HL-60 (cell line): ENCODE data around the gene ZNF562.

Experiments
- DNase-seq, 2 experiments: peaks; one replicate each; pipeline ENCODE4 v3.0.0-alpha.2; 2010 to 2020; ENCODE audit warnings: low read depth in 1 of 2, low spot score in 1 of 2
- H3K27ac ChIP-seq: fragments of 250-450 bp; sonication (Bioruptor Pico); replicated peaks from 2 replicates; pipeline ENCODE4 v1.5.1; 2020; ENCODE audit warnings: mild to moderate bottlenecking, moderate library complexity
- H3K27me3 ChIP-seq: fragments of 250-450 bp; sonication (Bioruptor Pico); 2 replicates; pipeline ENCODE4 v1.5.1; 2021; ENCODE audit warnings: mild to moderate bottlenecking, moderate library complexity; ENCODE audit not compliant: insufficient read depth, poor library complexity, severe bottlenecking
- H3K4me3 ChIP-seq: replicated peaks from 2 replicates; pipeline ENCODE4 v1.5.1; 2011; ENCODE audit warnings: mild to moderate bottlenecking, control low read depth, low read length; ENCODE audit not compliant: insufficient read depth
- CTCF ChIP-seq: IDR thresholded peaks from one replicate; pipeline ENCODE4 v1.5.1; 2011; ENCODE audit warnings: low read length, control low read depth, inconsistent platforms; ENCODE audit not compliant: insufficient read depth
- GABPA ChIP-seq: IDR thresholded peaks from 2 replicates; pipeline ENCODE4 v1.6.1; 2012; ENCODE audit warnings: low read depth
- POLR2AphosphoS5 ChIP-seq: IDR thresholded peaks from 2 replicates; pipeline ENCODE4 v1.6.1; 2012; ENCODE audit warnings: low read depth
- REST ChIP-seq: IDR thresholded peaks from 2 replicates; pipeline ENCODE4 v1.6.1; 2012; ENCODE audit warnings: low read depth; ENCODE audit not compliant: insufficient replicate concordance
- SPI1 ChIP-seq: IDR thresholded peaks from 2 replicates; pipeline ENCODE4 v1.6.1; 2012; ENCODE audit warnings: low read depth, mild to moderate bottlenecking, borderline replicate concordance

Gene ZNF562

GRCh38 chr19:9645472-9645871 is 29.4 kb downstream of the ZNF562 start:
- Histone ChIP-seq H3K27ac (no peak overlapping the region), H3K27me3 (no peaks in the 10 kb centered on the region), H3K4me3 (no peak overlapping the region)
- no peak for TF ChIP-seq CTCF
- TF ChIP-seq POLR2AphosphoS5: no peak
- no peak for TF ChIP-seq SPI1
- no peak for TF ChIP-seq GABPA
- TF ChIP-seq REST: no peak
- DNase-seq: no peak

GRCh38 chr19:9644472-9644871 is 30.4 kb downstream of the ZNF562 start:
- H3K27me3 ChIP-seq: no peaks in the 10 kb centered on the region
- H3K27ac ChIP-seq: no peak overlapping the region
- H3K4me3 ChIP-seq: no peak overlapping the region
- DNase-seq: no peak
- TF ChIP-seq CTCF (no peak), POLR2AphosphoS5 (no peak), GABPA (no peak), REST (no peak), SPI1 (no peak)

- no peak overlapping the region for H3K27ac ChIP-seq
- TF ChIP-seq CTCF: no peak
- no peak for TF ChIP-seq REST
- no peak for TF ChIP-seq GABPA
- TF ChIP-seq POLR2AphosphoS5: no peak
- no peak for TF ChIP-seq SPI1
- no peak for DNase-seq
Observed at GRCh38 chr19:9641810-9642209, 33.1 kb downstream of the ZNF562 start.

More at GRCh38 chr19:9641810-9642209, 33.1 kb downstream of the ZNF562 start:
- Histone ChIP-seq H3K4me3 (no peak overlapping the region), H3K27me3 (no peaks in the 10 kb centered on the region)
